ENCODE measurements around the gene RHOG.

DNA sequence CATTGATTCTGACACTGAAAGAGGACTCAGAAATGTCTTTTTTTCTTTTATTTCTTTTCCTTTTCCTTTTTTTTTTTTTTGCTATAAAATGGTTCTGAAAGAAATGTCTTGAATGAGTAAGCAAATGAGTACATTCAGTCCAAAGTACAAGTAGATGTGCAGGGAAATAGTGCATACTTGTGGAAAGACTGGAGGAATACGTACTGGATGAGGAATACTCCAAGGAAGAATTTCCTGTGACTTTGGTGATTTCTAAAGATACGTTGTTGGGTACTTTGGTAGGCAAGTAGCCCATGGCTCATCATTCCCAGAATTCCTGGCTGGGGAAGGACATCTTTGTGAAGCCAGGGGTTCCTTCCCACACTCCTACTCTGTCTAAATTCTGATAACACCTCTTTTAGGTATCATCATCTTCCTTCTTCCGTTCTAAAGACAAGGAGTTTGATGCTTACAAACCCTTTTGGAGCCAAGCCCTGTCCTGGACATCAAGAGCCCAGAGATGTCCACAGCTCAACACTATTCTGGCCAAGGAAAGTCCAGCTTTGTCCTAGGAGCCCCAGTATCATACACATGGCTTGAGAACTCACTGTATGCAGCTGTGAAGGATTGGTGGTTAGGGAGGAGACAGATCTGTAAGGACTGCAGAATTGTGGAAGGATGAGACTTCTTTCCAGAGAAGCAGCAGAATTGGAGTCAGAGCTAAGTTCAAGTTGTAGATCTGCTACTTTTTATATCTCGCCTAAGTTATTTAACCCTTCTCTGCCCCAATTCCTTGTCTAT, 38.6 kb downstream of the RHOG start:
- TF ChIP-seq, protein P1, sequence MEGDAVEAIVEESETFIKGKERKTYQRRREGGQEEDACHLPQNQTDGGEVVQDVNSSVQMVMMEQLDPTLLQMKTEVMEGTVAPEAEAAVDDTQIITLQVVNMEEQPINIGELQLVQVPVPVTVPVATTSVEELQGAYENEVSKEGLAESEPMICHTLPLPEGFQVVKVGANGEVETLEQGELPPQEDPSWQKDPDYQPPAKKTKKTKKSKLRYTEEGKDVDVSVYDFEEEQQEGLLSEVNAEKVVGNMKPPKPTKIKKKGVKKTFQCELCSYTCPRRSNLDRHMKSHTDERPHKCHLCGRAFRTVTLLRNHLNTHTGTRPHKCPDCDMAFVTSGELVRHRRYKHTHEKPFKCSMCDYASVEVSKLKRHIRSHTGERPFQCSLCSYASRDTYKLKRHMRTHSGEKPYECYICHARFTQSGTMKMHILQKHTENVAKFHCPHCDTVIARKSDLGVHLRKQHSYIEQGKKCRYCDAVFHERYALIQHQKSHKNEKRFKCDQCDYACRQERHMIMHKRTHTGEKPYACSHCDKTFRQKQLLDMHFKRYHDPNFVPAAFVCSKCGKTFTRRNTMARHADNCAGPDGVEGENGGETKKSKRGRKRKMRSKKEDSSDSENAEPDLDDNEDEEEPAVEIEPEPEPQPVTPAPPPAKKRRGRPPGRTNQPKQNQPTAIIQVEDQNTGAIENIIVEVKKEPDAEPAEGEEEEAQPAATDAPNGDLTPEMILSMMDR (IDR thresholded peaks at IDR 0.05; ENCODE audit: poor library complexity): no peak
- TF ChIP-seq EZH2 (IDR thresholded peaks at IDR 0.05; ENCODE audit: borderline replicate concordance): no peak
- TF ChIP-seq EZH2phosphoT487 (IDR thresholded peaks at IDR 0.05; ENCODE audit: low read depth, severe bottlenecking, unreplicated experiment): no peak
